K562 (cell line): Measurements from ENCODE around the gene RAPSN. TPM values are rescaled to one million over a fixed set of nuclear protein-coding genes. Genes with fewer than 3 reads are reported as not detected.

Experiments used
- ARID1B ChIP-seq: fragments of 450-650 bp; IDR thresholded peaks from 2 replicates; pipeline ENCODE4 v1.6.1; 2016; ENCODE audit warnings: antibody characterized with exemption, mild to moderate bottlenecking, inconsistent platforms
- CEBPG ChIP-seq, 3 experiments: fragments of 200-800 bp in 1 of 3; sonication (Bioruptor generic) in 1 of 3; sonication (generic) in 1 of 3; formaldehyde crosslinking in 1 of 3; IDR thresholded peaks in 2 of 3; conservative IDR thresholded peaks in 1 of 3; 2 replicates each; pipeline versions ENCODE4 v1.6.1 to v1.8.0; 2016 to 2022; ENCODE audit warnings: missing compliant biosample characterization in 2 of 3, missing genetic modification characterization in 2 of 3, mild to moderate bottlenecking in 1 of 3, missing genetic modification reagents in 1 of 3
- CREB1 ChIP-seq, 2 experiments: sonication (generic) in 1 of 2; formaldehyde crosslinking in 1 of 2; IDR thresholded peaks; 2 replicates each; pipeline versions ENCODE4 v1.6.1 to v1.8.0; 2012 to 2022; ENCODE audit warnings: inconsistent platforms in 1 of 2, mild to moderate bottlenecking in 1 of 2, missing genetic modification reagents in 1 of 2, moderate library complexity in 1 of 2
- CUX1 ChIP-seq: fragments of 200-800 bp; sonication (Bioruptor generic); IDR thresholded peaks from 2 replicates; pipeline ENCODE4 v1.6.1; 2016; ENCODE audit warnings: missing genetic modification characterization, missing compliant biosample characterization
- EWSR1 ChIP-seq: fragments of 450-650 bp; IDR thresholded peaks from 2 replicates; pipeline ENCODE4 v1.6.1; 2018; ENCODE audit warnings: borderline replicate concordance, mild to moderate bottlenecking, low read depth, moderate library complexity; ENCODE audit not compliant: partially characterized antibody
- FIP1L1 ChIP-seq: fragments of 200-400 bp; formaldehyde crosslinking; IDR thresholded peaks from 2 replicates; pipeline ENCODE4 v1.6.1; 2018; ENCODE audit warnings: mild to moderate bottlenecking, low read depth, low read length; ENCODE audit not compliant: poor library complexity, severe bottlenecking
- HDAC2 ChIP-seq: fragments of 450-650 bp; IDR thresholded peaks from 2 replicates; pipeline ENCODE4 v1.6.1; 2016; ENCODE audit warnings: mild to moderate bottlenecking
- POLR2B ChIP-seq: fragments of 450-650 bp; IDR thresholded peaks from 2 replicates; pipeline ENCODE4 v1.6.1; 2018; ENCODE audit warnings: low read depth; ENCODE audit not compliant: partially characterized antibody
- SMARCA4 ChIP-seq: fragments of 450-650 bp; IDR thresholded peaks from 2 replicates; pipeline ENCODE4 v1.6.1; 2016
- SUPT5H ChIP-seq: fragments of 450-650 bp; IDR thresholded peaks from 2 replicates; pipeline ENCODE4 v1.6.1; 2016
- TSC22D4 ChIP-seq: fragments of 450-650 bp; IDR thresholded peaks from 2 replicates; pipeline ENCODE4 v1.6.1; 2016; ENCODE audit warnings: missing genetic modification characterization, missing biosample characterization, control low read depth
- ZKSCAN1 ChIP-seq: fragments of 150-350 bp; IDR thresholded peaks from 2 replicates; pipeline ENCODE4 v1.6.1; 2016; ENCODE audit warnings: low read depth, low read length
- ZNF253 ChIP-seq: fragments of 250-450 bp; sonication (Bioruptor Pico); conservative IDR thresholded peaks from 2 replicates; pipeline ENCODE4 v1.6.1; 2021; ENCODE audit warnings: mild to moderate bottlenecking
- ZNF584 ChIP-seq: fragments of 200-800 bp; sonication (Bioruptor generic); IDR thresholded peaks from 2 replicates; pipeline ENCODE4 v1.6.1; 2016; ENCODE audit warnings: low read depth, mild to moderate bottlenecking, missing genetic modification characterization, missing compliant biosample characterization
- ZNF76 ChIP-seq: fragments of 250-450 bp; sonication (Bioruptor Pico); IDR thresholded peaks from 2 replicates; pipeline ENCODE4 v1.4.0; 2020; ENCODE audit warnings: mild to moderate bottlenecking, moderate library complexity, borderline replicate concordance
- ZNF764 ChIP-seq: fragments of 250-450 bp; sonication (Bioruptor Pico); IDR thresholded peaks from 2 replicates; pipeline ENCODE4 v1.4.0; 2020; ENCODE audit warnings: low read depth, mild to moderate bottlenecking, moderate library complexity
- polyA plus RNA-seq, 8 experiments: library from polyadenylated mRNA; depleted of rRNA in 4 of 8; stranded (reverse) in 5 of 8; unstranded in 3 of 8; fragments of >200 nt; fragmentation: Nextera tagmentation in 2 of 8; fragmentation: Illumina TruSeq in 1 of 8; extraction: Ambion mirVana in 2 of 8; extraction: Trizol in 1 of 8; gene quantifications; 2 replicates each; pipeline versions ENCODE4 v1.2.1 to v1.2.3, GENCODE V29; 2011 to 2014; ENCODE audit warnings: inconsistent platforms in 1 of 8, missing spikeins in 1 of 8
- total RNA-seq, 7 experiments: library from RNA; depleted of rRNA in 6 of 7; stranded (reverse); fragments of >200 nt in 6 of 7; fragmentation: Illumina TruSeq in 2 of 7; extraction: Trizol in 2 of 7; gene quantifications; 2 replicates each; pipeline versions ENCODE4 v1.2.1 to v1.2.3, GENCODE V29; 2011 to 2021; ENCODE audit warnings: low replicate concordance in 1 of 7
- TF ChIP-seq, protein P1 (sequence below): sonication (generic); formaldehyde crosslinking; IDR thresholded peaks from 2 replicates; pipeline ENCODE4 v1.8.1; 2023; ENCODE audit warnings: mild to moderate bottlenecking, missing genetic modification reagents
- TF ChIP-seq, protein P2 (sequence below): sonication (generic); formaldehyde crosslinking; IDR thresholded peaks from 2 replicates; pipeline ENCODE4 v1.8.0; 2022; ENCODE audit warnings: mild to moderate bottlenecking, missing genetic modification reagents

The RAPSN gene
- total and polyA plus RNA-seq, 9 of the 15 experiments (the other 6 are each of a cell fraction or from before 2014, with no cell fraction given): 0.06 to 0.11 TPM; not detected in 7

GRCh38 chr11:47394322-47395222, 54.4 kb downstream of the RAPSN start (continued):
- TF ChIP-seq CUX1 (CRISPR knock-in tag): peak; percentile 33; the same call in 1 of the 2 replicates
- peak; percentile 29 for TF ChIP-seq POLR2B
- 0 out of 2 replicates have a peak, but pooled peaks have one; percentile 40 for TF ChIP-seq SUPT5H
- TF ChIP-seq TSC22D4: no peak
- TF ChIP-seq EWSR1: no peak
- TF ChIP-seq ZNF764 (CRISPR knock-in tag): no peak
- TF ChIP-seq CEBPG (CRISPR knock-in tag; IDR thresholded peaks at IDR 0.05): peak; percentile 77
- peak; percentile 56 to 73 for TF ChIP-seq CEBPG (tag; conservative IDR thresholded peaks at IDR 0.05 in 1 of 2, IDR thresholded peaks at IDR 0.05 in 1 of 2)
- peak; percentile 23 for TF ChIP-seq FIP1L1
- TF ChIP-seq ZNF253 (CRISPR knock-in tag): no peak
- peak; percentile 55; the same call in 1 of the 2 replicates for TF ChIP-seq ZNF76 (CRISPR knock-in tag)
- TF ChIP-seq SMARCA4: peak; percentile 37; the same call in 1 of the 2 replicates
- TF ChIP-seq, protein P1, sequence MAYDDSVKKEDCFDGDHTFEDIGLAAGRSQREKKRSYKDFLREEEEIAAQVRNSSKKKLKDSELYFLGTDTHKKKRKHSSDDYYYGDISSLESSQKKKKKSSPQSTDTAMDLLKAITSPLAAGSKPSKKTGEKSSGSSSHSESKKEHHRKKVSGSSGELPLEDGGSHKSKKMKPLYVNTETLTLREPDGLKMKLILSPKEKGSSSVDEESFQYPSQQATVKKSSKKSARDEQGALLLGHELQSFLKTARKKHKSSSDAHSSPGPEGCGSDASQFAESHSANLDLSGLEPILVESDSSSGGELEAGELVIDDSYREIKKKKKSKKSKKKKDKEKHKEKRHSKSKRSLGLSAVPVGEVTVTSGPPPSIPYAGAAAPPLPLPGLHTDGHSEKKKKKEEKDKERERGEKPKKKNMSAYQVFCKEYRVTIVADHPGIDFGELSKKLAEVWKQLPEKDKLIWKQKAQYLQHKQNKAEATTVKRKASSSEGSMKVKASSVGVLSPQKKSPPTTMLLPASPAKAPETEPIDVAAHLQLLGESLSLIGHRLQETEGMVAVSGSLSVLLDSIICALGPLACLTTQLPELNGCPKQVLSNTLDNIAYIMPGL (CRISPR knock-in tag): no peak
- peak; percentile 76; the same call in 1 of the 2 replicates for TF ChIP-seq ZNF584 (CRISPR knock-in tag)
- TF ChIP-seq HDAC2: no peak
- no peak for TF ChIP-seq CREB1 (IDR thresholded peaks at IDR 0.05)
- 0 out of 2 replicates have a peak, but pooled peaks have one; percentile 32 for TF ChIP-seq CREB1 (CRISPR knock-in tag; IDR thresholded peaks at IDR 0.05)
- TF ChIP-seq, protein P2, sequence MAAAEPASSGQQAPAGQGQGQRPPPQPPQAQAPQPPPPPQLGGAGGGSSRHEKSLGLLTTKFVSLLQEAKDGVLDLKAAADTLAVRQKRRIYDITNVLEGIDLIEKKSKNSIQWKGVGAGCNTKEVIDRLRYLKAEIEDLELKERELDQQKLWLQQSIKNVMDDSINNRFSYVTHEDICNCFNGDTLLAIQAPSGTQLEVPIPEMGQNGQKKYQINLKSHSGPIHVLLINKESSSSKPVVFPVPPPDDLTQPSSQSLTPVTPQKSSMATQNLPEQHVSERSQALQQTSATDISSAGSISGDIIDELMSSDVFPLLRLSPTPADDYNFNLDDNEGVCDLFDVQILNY (CRISPR knock-in tag): 0 out of 2 replicates have a peak, but pooled peaks have one; percentile 17
- TF ChIP-seq ZKSCAN1: peak; percentile 48; the same call in 1 of the 2 replicates
- peak; percentile 42 for TF ChIP-seq ARID1B
